CD8-positive, alpha-beta memory T cell (primary cell): ENCODE results near the gene MCC. TPM values are rescaled to one million over a fixed set of nuclear protein-coding genes. Genes with fewer than 3 reads are reported as not detected.
A peak's percentile ranks its signal among the peaks of the same experiment; 100 is the strongest.

Experiments
- CTCF ChIA-PET: fragments of 350-600 bp; sonication (Branson Sonifier 250); formaldehyde crosslinking; loops from one replicate; lab custom pipeline; 2021; ENCODE audit warnings: antibody characterized with exemption; lab: Charles Lee
- POLR2A ChIA-PET: fragments of 350-600 bp; sonication (Branson Sonifier 250); formaldehyde crosslinking; loops from one replicate; lab custom pipeline; 2021; ENCODE audit warnings: antibody characterized with exemption; lab: Charles Lee
- DNase-seq, 5 donors: peaks; one replicate each; pipeline versions ENCODE4 v3.0.0 to v3.0.0-alpha.2; 2020 to 2022; ENCODE audit warnings: mixed read lengths in 1 of 5
- H3K27ac ChIP-seq: one replicate; pipeline ENCODE4 v1.7.0; 2013; ENCODE audit warnings: low read depth, mild to moderate bottlenecking, low read length, moderate library complexity
- H3K27me3 ChIP-seq: 2 replicates; pipeline ENCODE4 v1.7.0; 2013; ENCODE audit warnings: low read length, mild to moderate bottlenecking; ENCODE audit not compliant: insufficient read depth, poor library complexity, severe bottlenecking
- H3K36me3 ChIP-seq: 2 replicates; pipeline ENCODE4 v1.7.0; 2013; ENCODE audit warnings: mild to moderate bottlenecking, low read length, moderate library complexity; ENCODE audit not compliant: insufficient read depth
- H3K4me1 ChIP-seq: 2 replicates; pipeline ENCODE4 v1.7.0; 2013; ENCODE audit warnings: mild to moderate bottlenecking, low read length, moderate library complexity; ENCODE audit not compliant: insufficient read depth
- H3K4me3 ChIP-seq: 2 replicates; pipeline ENCODE4 v1.7.0; 2013; ENCODE audit warnings: mild to moderate bottlenecking, low read length
- H3K9me3 ChIP-seq: 2 replicates; pipeline ENCODE4 v1.7.0; 2013; ENCODE audit warnings: mild to moderate bottlenecking, low read length
- H3K27ac Mint-ChIP-seq, 8 donors: one replicate each; pipeline ENCODE4 v1.8.0; 2020 to 2021; ENCODE audit warnings: mixed read lengths in 8 of 8, mild to moderate bottlenecking in 6 of 8, inconsistent platforms in 3 of 8, moderate library complexity in 3 of 8
- H3K27me3 Mint-ChIP-seq, 2 donors: one replicate each; pipeline ENCODE4 v1.8.0; 2020 to 2021; ENCODE audit warnings: mixed read lengths in 2 of 2, mild to moderate bottlenecking in 1 of 2, moderate library complexity in 1 of 2
- H3K36me3 Mint-ChIP-seq, 3 donors: one replicate each; pipeline ENCODE4 v1.8.0; 2020 to 2021; ENCODE audit warnings: mixed read lengths in 3 of 3, inconsistent platforms in 1 of 3, mild to moderate bottlenecking in 1 of 3
- H3K4me1 Mint-ChIP-seq, 3 donors: one replicate each; pipeline ENCODE4 v1.8.0; 2020 to 2021; ENCODE audit warnings: mixed read lengths in 3 of 3, inconsistent platforms in 1 of 3, mild to moderate bottlenecking in 1 of 3
- H3K4me3 Mint-ChIP-seq, 7 donors: one replicate each; pipeline ENCODE4 v1.8.0; 2020 to 2021; ENCODE audit warnings: mixed read lengths in 7 of 7, mild to moderate bottlenecking in 6 of 7, moderate library complexity in 4 of 7, inconsistent platforms in 2 of 7
- H3K9me3 Mint-ChIP-seq, 5 donors: one replicate each; pipeline ENCODE4 v1.8.0; 2020 to 2022; ENCODE audit warnings: mixed read lengths in 5 of 5, mild to moderate bottlenecking in 3 of 5, moderate library complexity in 2 of 5, inconsistent platforms in 1 of 5
- polyA plus RNA-seq: library from polyadenylated mRNA; unstranded; fragments of 300-500 nt; fragmentation: Illumina TruSeq; gene quantifications from one replicate; pipeline ENCODE4 v1.2.3, GENCODE V29; 2021
- total RNA-seq, 2 experiments: library from RNA; stranded (reverse); gene quantifications; one replicate each; pipeline ENCODE4 v1.2.3, GENCODE V29; 2021

The MCC gene
- total and polyA plus RNA-seq, 3 experiments from 2014 or later, result 4.2 to 5.4 (median 4.9) TPM

- H3K27me3 Mint-ChIP-seq, result no peaks in the 10 kb centered on the region
- Histone ChIP-seq H3K27ac (no peak overlapping the region), H3K9me3 (no peaks in the 10 kb centered on the region), H3K27me3 (no peaks in the 10 kb centered on the region), H3K4me3 (no peak overlapping the region), H3K4me1 (no peaks in the 10 kb centered on the region), H3K36me3 (no peaks in the 10 kb centered on the region)
- no peaks in the 10 kb centered on the region for H3K9me3 Mint-ChIP-seq
- no peaks in the 10 kb centered on the region for H3K4me1 Mint-ChIP-seq
- peak overlapping the region in 1 of 8 donors; percentile 32 for H3K27ac Mint-ChIP-seq
- ChIA-PET POLR2A (no interaction called here), CTCF (no interaction called here)
- peaks cover 1 to 2% (median 1%) of the 10 kb centered on the region in 3 donors for H3K36me3 Mint-ChIP-seq
- DNase-seq, result no peak
- no peak overlapping the region for H3K4me3 Mint-ChIP-seq
Observed at GRCh38 chr5:113118765-113119164, 369.5 kb downstream of the MCC start.

- H3K4me1 Mint-ChIP-seq, result no peaks in the 10 kb centered on the region
- Histone ChIP-seq H3K9me3 (no peaks in the 10 kb centered on the region), H3K27me3 (no peaks in the 10 kb centered on the region), H3K27ac (no peak overlapping the region), H3K4me1 (no peaks in the 10 kb centered on the region), H3K4me3 (no peak overlapping the region), H3K36me3 (no peaks in the 10 kb centered on the region)
- no peak overlapping the region for H3K4me3 Mint-ChIP-seq
- H3K27ac Mint-ChIP-seq, result no peak overlapping the region
- CTCF ChIA-PET, result no interaction called here
- no peak for DNase-seq
- no peaks in the 10 kb centered on the region for H3K27me3 Mint-ChIP-seq
- H3K9me3 Mint-ChIP-seq, result no peaks in the 10 kb centered on the region
- H3K36me3 Mint-ChIP-seq, result peaks cover 1 to 3% (median 1%) of the 10 kb centered on the region in 3 donors
- POLR2A ChIA-PET, result no interaction called here
Observed at GRCh38 chr5:113118298-113118697, 370.0 kb downstream of the MCC start.

GRCh38 chr5:113117543-113118115, 370.6 kb downstream of the MCC start:
- Mint-ChIP-seq H3K27ac (no peak overlapping the region), H3K4me1 (no peaks in the 10 kb centered on the region), H3K36me3 (peaks cover 1 to 3% (median 1%) of the 10 kb centered on the region in 3 donors), H3K27me3 (no peaks in the 10 kb centered on the region), H3K4me3 (no peak overlapping the region), H3K9me3 (no peaks in the 10 kb centered on the region)
- DNase-seq, result no peak
- H3K4me1 ChIP-seq, result no peaks in the 10 kb centered on the region
- H3K27me3 ChIP-seq, result no peaks in the 10 kb centered on the region
- ChIA-PET POLR2A (no interaction called here), CTCF (no interaction called here)
- no peak overlapping the region for H3K4me3 ChIP-seq
- no peaks in the 10 kb centered on the region for H3K9me3 ChIP-seq
- no peaks in the 10 kb centered on the region for H3K36me3 ChIP-seq
- no peak overlapping the region for H3K27ac ChIP-seq

- Mint-ChIP-seq H3K27me3 (no peaks in the 10 kb centered on the region), H3K4me1 (no peaks in the 10 kb centered on the region), H3K36me3 (peaks cover 1 to 3% (median 2%) of the 10 kb centered on the region in 3 donors), H3K4me3 (no peak overlapping the region), H3K9me3 (no peaks in the 10 kb centered on the region), H3K27ac (peak overlapping the region in 1 of 8 donors; percentile 20)
- Histone ChIP-seq H3K36me3 (no peaks in the 10 kb centered on the region), H3K4me1 (no peaks in the 10 kb centered on the region), H3K4me3 (no peak overlapping the region), H3K27me3 (peaks cover 2% of the 10 kb centered on the region), H3K9me3 (no peaks in the 10 kb centered on the region), H3K27ac (no peak overlapping the region)
- ChIA-PET POLR2A (no interaction called here), CTCF (no interaction called here)
- DNase-seq, result no peak
Observed at GRCh38 chr5:113115956-113116355, 372.3 kb downstream of the MCC start.

GRCh38 chr5:113115061-113115460, 373.2 kb downstream of the MCC start:
- Mint-ChIP-seq H3K27ac (no peak overlapping the region), H3K4me3 (no peak overlapping the region), H3K9me3 (no peaks in the 10 kb centered on the region), H3K27me3 (no peaks in the 10 kb centered on the region), H3K4me1 (no peaks in the 10 kb centered on the region), H3K36me3 (peaks cover 1 to 3% (median 2%) of the 10 kb centered on the region in 3 donors)
- Histone ChIP-seq H3K36me3 (no peaks in the 10 kb centered on the region), H3K4me1 (no peaks in the 10 kb centered on the region), H3K9me3 (no peaks in the 10 kb centered on the region), H3K27me3 (peaks cover 2% of the 10 kb centered on the region), H3K27ac (no peak overlapping the region), H3K4me3 (no peak overlapping the region)
- ChIA-PET CTCF (no interaction called here), POLR2A (no interaction called here)
- no peak for DNase-seq

- ChIA-PET CTCF (no interaction called here), POLR2A (no interaction called here)
- peaks cover 1 to 3% (median 2%) of the 10 kb centered on the region in 3 donors for H3K36me3 Mint-ChIP-seq
- Histone ChIP-seq H3K9me3 (no peaks in the 10 kb centered on the region), H3K4me3 (no peak overlapping the region), H3K36me3 (no peaks in the 10 kb centered on the region), H3K4me1 (no peaks in the 10 kb centered on the region), H3K27me3 (peaks cover 2% of the 10 kb centered on the region), H3K27ac (no peak overlapping the region)
- no peak overlapping the region for H3K4me3 Mint-ChIP-seq
- H3K27ac Mint-ChIP-seq, result no peak overlapping the region
- H3K4me1 Mint-ChIP-seq, result no peaks in the 10 kb centered on the region
- no peaks in the 10 kb centered on the region for H3K27me3 Mint-ChIP-seq
- no peaks in the 10 kb centered on the region for H3K9me3 Mint-ChIP-seq
- no peak for DNase-seq
Observed at GRCh38 chr5:113114559-113114958, 373.7 kb downstream of the MCC start.

- H3K9me3 ChIP-seq, result no peaks in the 10 kb centered on the region
- Mint-ChIP-seq H3K4me1 (no peaks in the 10 kb centered on the region), H3K27me3 (peaks cover 0 to 1% of the 10 kb centered on the region in 2 donors), H3K27ac (no peak overlapping the region), H3K4me3 (no peak overlapping the region), H3K9me3 (no peaks in the 10 kb centered on the region), H3K36me3 (peaks cover 0 to 3% (median 2%) of the 10 kb centered on the region in 3 donors)
- ChIA-PET POLR2A (no interaction called here), CTCF (no interaction called here)
- H3K36me3 ChIP-seq, result no peaks in the 10 kb centered on the region
- H3K4me3 ChIP-seq, result no peak overlapping the region
- no peak for DNase-seq
- peaks cover 2% of the 10 kb centered on the region for H3K27me3 ChIP-seq
- no peak overlapping the region for H3K27ac ChIP-seq
- H3K4me1 ChIP-seq, result no peaks in the 10 kb centered on the region
Observed at GRCh38 chr5:113112435-113112834, 375.8 kb downstream of the MCC start.

GRCh38 chr5:113110117-113110516, 378.1 kb downstream of the MCC start:
- Mint-ChIP-seq H3K9me3 (no peaks in the 10 kb centered on the region), H3K4me3 (no peak overlapping the region), H3K36me3 (peaks cover 0 to 5% (median 3%) of the 10 kb centered on the region in 3 donors), H3K27ac (no peak overlapping the region), H3K27me3 (peaks cover 0 to 1% of the 10 kb centered on the region in 2 donors), H3K4me1 (no peaks in the 10 kb centered on the region)
- ChIA-PET POLR2A (no interaction called here), CTCF (no interaction called here)
- Histone ChIP-seq H3K36me3 (no peaks in the 10 kb centered on the region), H3K27ac (no peak overlapping the region), H3K9me3 (no peaks in the 10 kb centered on the region), H3K4me3 (no peak overlapping the region), H3K4me1 (no peaks in the 10 kb centered on the region), H3K27me3 (peaks cover 2% of the 10 kb centered on the region)
- no peak for DNase-seq
